ENCODE data around the gene AHCYL2.

DNA sequence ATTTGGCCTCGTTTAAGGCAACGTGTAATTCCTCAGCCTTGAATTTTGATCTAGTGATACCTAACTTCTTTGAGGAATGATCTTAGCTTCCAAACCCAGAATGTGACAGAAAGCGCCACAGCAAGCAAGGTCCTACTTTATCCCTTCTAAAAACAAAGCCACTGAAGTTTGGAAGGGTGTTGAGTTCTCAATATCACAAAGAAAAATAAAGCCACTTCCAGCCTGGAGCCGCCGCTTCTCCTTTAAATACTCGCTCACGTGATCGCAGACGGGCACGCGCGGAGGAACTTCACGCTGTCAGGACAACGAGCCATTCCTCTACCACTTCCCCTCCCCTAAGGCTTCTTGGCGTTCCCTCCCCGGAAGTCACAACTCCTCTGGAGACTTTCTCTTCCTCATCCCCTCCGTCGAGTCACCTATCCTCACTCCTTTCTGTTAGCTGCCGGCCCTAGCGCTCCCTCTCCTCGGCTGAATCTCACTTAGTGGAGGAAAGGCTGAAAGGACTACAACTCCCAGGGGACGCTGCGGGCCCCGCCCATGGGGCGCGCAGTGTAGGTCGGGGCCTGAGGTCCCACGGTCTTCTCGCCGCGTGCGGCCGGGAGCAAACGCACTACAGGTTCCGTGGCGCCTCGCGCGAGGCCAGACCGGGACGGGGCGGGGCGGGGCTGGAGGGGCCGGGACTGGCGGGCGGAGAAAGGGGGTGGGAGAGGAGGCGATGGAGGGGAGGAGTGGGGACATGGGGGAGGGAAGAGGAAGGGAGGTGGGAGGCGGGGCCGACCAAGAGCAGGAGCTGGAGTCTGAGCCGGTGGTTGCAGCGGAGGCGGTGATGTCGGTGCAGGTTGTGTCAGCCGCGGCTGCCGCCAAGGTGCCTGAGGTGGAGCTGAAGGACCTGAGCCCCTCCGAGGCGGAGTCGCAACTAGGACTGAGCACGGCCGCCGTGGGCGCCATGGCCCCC, at the start of gene AHCYL2:
- TF ChIP-seq EZH2 (IDR thresholded peaks at IDR 0.05) (no peak), POLR2AphosphoS5 (IDR thresholded peaks at IDR 0.05; ENCODE audit: borderline replicate concordance, low read depth, low read length) (peak; percentile 68)

Data from SK-N-MC (cell line).